ENCODE data around the gene PACRG.

DNA sequence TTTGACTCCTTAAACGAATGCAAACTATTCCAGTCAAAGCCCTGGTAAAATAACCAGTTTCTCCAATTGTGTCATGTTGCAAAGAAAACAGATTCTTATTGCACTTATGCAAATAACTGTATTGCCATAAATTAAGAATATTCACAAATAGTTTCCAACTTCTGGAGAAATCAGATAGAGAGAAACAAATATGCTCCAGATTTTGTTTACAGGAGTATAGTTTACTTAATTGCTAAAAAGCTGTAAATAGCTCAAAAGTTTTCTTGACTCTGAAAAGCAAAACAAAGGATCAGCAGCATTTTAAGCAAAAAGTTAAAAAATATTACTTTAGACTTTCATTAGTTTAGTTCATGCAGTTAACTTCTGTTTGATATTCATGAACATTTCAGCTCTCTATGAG lies 304.2 kb downstream of the PACRG start:
- TF ChIP-seq, protein P1, sequence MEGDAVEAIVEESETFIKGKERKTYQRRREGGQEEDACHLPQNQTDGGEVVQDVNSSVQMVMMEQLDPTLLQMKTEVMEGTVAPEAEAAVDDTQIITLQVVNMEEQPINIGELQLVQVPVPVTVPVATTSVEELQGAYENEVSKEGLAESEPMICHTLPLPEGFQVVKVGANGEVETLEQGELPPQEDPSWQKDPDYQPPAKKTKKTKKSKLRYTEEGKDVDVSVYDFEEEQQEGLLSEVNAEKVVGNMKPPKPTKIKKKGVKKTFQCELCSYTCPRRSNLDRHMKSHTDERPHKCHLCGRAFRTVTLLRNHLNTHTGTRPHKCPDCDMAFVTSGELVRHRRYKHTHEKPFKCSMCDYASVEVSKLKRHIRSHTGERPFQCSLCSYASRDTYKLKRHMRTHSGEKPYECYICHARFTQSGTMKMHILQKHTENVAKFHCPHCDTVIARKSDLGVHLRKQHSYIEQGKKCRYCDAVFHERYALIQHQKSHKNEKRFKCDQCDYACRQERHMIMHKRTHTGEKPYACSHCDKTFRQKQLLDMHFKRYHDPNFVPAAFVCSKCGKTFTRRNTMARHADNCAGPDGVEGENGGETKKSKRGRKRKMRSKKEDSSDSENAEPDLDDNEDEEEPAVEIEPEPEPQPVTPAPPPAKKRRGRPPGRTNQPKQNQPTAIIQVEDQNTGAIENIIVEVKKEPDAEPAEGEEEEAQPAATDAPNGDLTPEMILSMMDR (conservative IDR thresholded peaks at IDR 0.05; ENCODE audit: low read depth, low read length) = no peak
- TF ChIP-seq POLR2A (IDR thresholded peaks at IDR 0.05; ENCODE audit: low read depth, low read length) (no peak), CHD1 (IDR thresholded peaks at IDR 0.05; ENCODE audit: low read depth, low read length) (no peak), MAZ (IDR thresholded peaks at IDR 0.05; ENCODE audit: borderline replicate concordance, low read depth, low read length) (no peak)
- TF ChIP-seq, protein P2, sequence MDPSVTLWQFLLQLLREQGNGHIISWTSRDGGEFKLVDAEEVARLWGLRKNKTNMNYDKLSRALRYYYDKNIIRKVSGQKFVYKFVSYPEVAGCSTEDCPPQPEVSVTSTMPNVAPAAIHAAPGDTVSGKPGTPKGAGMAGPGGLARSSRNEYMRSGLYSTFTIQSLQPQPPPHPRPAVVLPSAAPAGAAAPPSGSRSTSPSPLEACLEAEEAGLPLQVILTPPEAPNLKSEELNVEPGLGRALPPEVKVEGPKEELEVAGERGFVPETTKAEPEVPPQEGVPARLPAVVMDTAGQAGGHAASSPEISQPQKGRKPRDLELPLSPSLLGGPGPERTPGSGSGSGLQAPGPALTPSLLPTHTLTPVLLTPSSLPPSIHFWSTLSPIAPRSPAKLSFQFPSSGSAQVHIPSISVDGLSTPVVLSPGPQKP (IDR thresholded peaks at IDR 0.05; ENCODE audit: borderline replicate concordance, low read depth, low read length) = no peak
